H9 (cell line): ENCODE data around the gene CARS1. TPM values are rescaled to one million over a fixed set of nuclear protein-coding genes. Genes with fewer than 3 reads are reported as not detected.

Experiments used
- DNase-seq: peaks from one replicate; pipeline ENCODE4 v3.0.0-alpha.2; 2017
- H2AFZ ChIP-seq: one replicate; pipeline ENCODE4 v1.6.1; 2013; ENCODE audit warnings: mild to moderate bottlenecking, low read length, control low read depth, moderate library complexity
- H2AK5ac ChIP-seq: 2 replicates; pipeline ENCODE4 v1.6.1; 2013; ENCODE audit warnings: low read length, control low read depth, mixed read lengths; ENCODE audit not compliant: insufficient read length
- H2BK120ac ChIP-seq: one replicate; pipeline ENCODE4 v1.6.1; 2013; ENCODE audit warnings: low read depth, mild to moderate bottlenecking, low read length, control low read depth, inconsistent platforms; ENCODE audit not compliant: poor library complexity, severe bottlenecking
- H2BK12ac ChIP-seq: 2 replicates; pipeline ENCODE4 v1.6.1; 2013; ENCODE audit warnings: low read length, control low read depth, mixed read lengths, low read depth; ENCODE audit not compliant: insufficient read length
- H2BK15ac ChIP-seq: 2 replicates; pipeline ENCODE4 v1.6.1; 2013; ENCODE audit warnings: low read depth, low read length, control low read depth
- H2BK20ac ChIP-seq: one replicate; pipeline ENCODE4 v1.6.1; 2013; ENCODE audit warnings: low read depth, mild to moderate bottlenecking, low read length, control low read depth, inconsistent platforms; ENCODE audit not compliant: poor library complexity, severe bottlenecking
- H2BK5ac ChIP-seq: 2 replicates; pipeline ENCODE4 v1.6.1; 2013; ENCODE audit warnings: low read length, control low read depth, mixed read lengths; ENCODE audit not compliant: insufficient read length
- H3K14ac ChIP-seq: 2 replicates; pipeline ENCODE4 v1.6.1; 2013; ENCODE audit warnings: low read length, control low read depth; ENCODE audit not compliant: insufficient read depth
- H3K18ac ChIP-seq: 2 replicates; pipeline ENCODE4 v1.6.1; 2013; ENCODE audit warnings: low read depth, mild to moderate bottlenecking, mixed read lengths, low read length, control low read depth; ENCODE audit not compliant: insufficient read length
- H3K23ac ChIP-seq: 2 replicates; pipeline ENCODE4 v1.6.1; 2013; ENCODE audit warnings: low read length, control low read depth, mixed read lengths, low read depth; ENCODE audit not compliant: insufficient read length
- H3K23me2 ChIP-seq: 2 replicates; pipeline ENCODE4 v1.6.1; 2013; ENCODE audit warnings: low read depth, mild to moderate bottlenecking, mixed read lengths, low read length, control low read depth; ENCODE audit not compliant: insufficient read length, poor library complexity, severe bottlenecking
- H3K27ac ChIP-seq: 2 replicates; pipeline ENCODE4 v1.5.1; 2013; ENCODE audit warnings: low read length, control low read depth, mixed read lengths, low read depth; ENCODE audit not compliant: insufficient read length
- H3K27me3 ChIP-seq: 2 replicates; pipeline ENCODE4 v1.6.1; 2013; ENCODE audit warnings: low read length, control low read depth, inconsistent platforms; ENCODE audit not compliant: insufficient read depth
- H3K4ac ChIP-seq: 2 replicates; pipeline ENCODE4 v1.6.1; 2013; ENCODE audit warnings: low read depth, mild to moderate bottlenecking, control low read depth, inconsistent platforms, low read length, moderate library complexity
- H3K4me1 ChIP-seq: 2 replicates; pipeline ENCODE4 v1.6.1; 2013; ENCODE audit warnings: low read length, control low read depth, inconsistent platforms; ENCODE audit not compliant: insufficient read depth
- H3K4me2 ChIP-seq: 2 replicates; pipeline ENCODE4 v1.6.1; 2013; ENCODE audit warnings: low read length, control low read depth, mixed read lengths; ENCODE audit not compliant: insufficient read length, insufficient read depth
- H3K56ac ChIP-seq: 2 replicates; pipeline ENCODE4 v1.6.1; 2013; ENCODE audit warnings: low read depth, mild to moderate bottlenecking, mixed read lengths, low read length, control low read depth; ENCODE audit not compliant: insufficient read length
- H3K79me1 ChIP-seq: 2 replicates; pipeline ENCODE4 v1.6.1; 2013; ENCODE audit warnings: low read depth, mild to moderate bottlenecking, moderate library complexity, low read length, control low read depth, inconsistent platforms; ENCODE audit not compliant: insufficient read depth, poor library complexity, severe bottlenecking
- H3K79me2 ChIP-seq: 2 replicates; pipeline ENCODE4 v1.6.1; 2013; ENCODE audit warnings: low read length, control low read depth, inconsistent platforms; ENCODE audit not compliant: insufficient read depth
- H3K9ac ChIP-seq: 2 replicates; pipeline ENCODE4 v1.6.1; 2013; ENCODE audit warnings: low read length, control low read depth, mixed read lengths; ENCODE audit not compliant: insufficient read length; ENCODE audit errors: extremely low read depth
- H3K9me3 ChIP-seq: one replicate; pipeline ENCODE4 v1.6.1; 2013; ENCODE audit warnings: low read depth, low read length, inconsistent platforms; ENCODE audit not compliant: control insufficient read depth
- H3T11ph ChIP-seq: one replicate; pipeline ENCODE4 v1.6.1; 2013; ENCODE audit warnings: mild to moderate bottlenecking, low read length, control low read depth, inconsistent platforms
- H4K20me1 ChIP-seq: one replicate; pipeline ENCODE4 v1.6.1; 2013; ENCODE audit not compliant: control insufficient read depth, insufficient read length, insufficient read depth
- H4K5ac ChIP-seq: 2 replicates; pipeline ENCODE4 v1.6.1; 2013; ENCODE audit warnings: low read depth, mild to moderate bottlenecking, mixed read lengths, low read length, control low read depth; ENCODE audit not compliant: insufficient read length
- H4K8ac ChIP-seq: replicated peaks from 2 replicates; pipeline ENCODE4 v1.6.1; 2013; ENCODE audit warnings: low read length, control low read depth, mixed read lengths, low read depth; ENCODE audit not compliant: insufficient read length
- H4K91ac ChIP-seq: 2 replicates; pipeline ENCODE4 v1.6.1; 2013; ENCODE audit warnings: low read depth, mild to moderate bottlenecking, moderate library complexity, mixed read lengths, low read length, control low read depth; ENCODE audit not compliant: insufficient read length
- H3K27ac Mint-ChIP-seq, 3 experiments: 2 replicates in 2 of 3; 3 replicates in 1 of 3; pipeline ENCODE4 v1.8.0; 2020 to 2021; ENCODE audit warnings: mixed read lengths in 3 of 3, mild to moderate bottlenecking in 1 of 3, moderate library complexity in 1 of 3
- H3K27me3 Mint-ChIP-seq: 2 replicates; pipeline ENCODE4 v1.8.0; 2021; ENCODE audit warnings: low read depth, mild to moderate bottlenecking, moderate library complexity, mixed read lengths
- H3K36me3 Mint-ChIP-seq, 3 experiments: 2 replicates in 2 of 3; 3 replicates in 1 of 3; pipeline ENCODE4 v1.8.0; 2020 to 2021; ENCODE audit warnings: low read depth in 3 of 3, mixed read lengths in 3 of 3; ENCODE audit not compliant: insufficient read depth in 1 of 3
- H3K4me1 Mint-ChIP-seq, 2 experiments: 2 replicates each; pipeline ENCODE4 v1.8.0; 2020; ENCODE audit warnings: mixed read lengths in 2 of 2
- H3K4me3 Mint-ChIP-seq, 2 experiments: 2 replicates in 1 of 2; 3 replicates in 1 of 2; pipeline ENCODE4 v1.8.0; 2020 to 2021; ENCODE audit warnings: mild to moderate bottlenecking in 2 of 2, mixed read lengths in 2 of 2, moderate library complexity in 1 of 2
- H3K9me3 Mint-ChIP-seq, 2 experiments: 2 replicates in 1 of 2; 3 replicates in 1 of 2; pipeline ENCODE4 v1.8.0; 2020; ENCODE audit warnings: mild to moderate bottlenecking in 2 of 2, mixed read lengths in 2 of 2, moderate library complexity in 1 of 2
- CTCF ChIP-seq: fragments of 200-600 bp; sonication (generic); conservative IDR thresholded peaks from 3 replicates; pipeline ENCODE4 v1.8.0; 2021; ENCODE audit warnings: antibody characterized with exemption, mild to moderate bottlenecking
- WGBS: extraction: QIAGEN DNeasy Blood & Tissue Kit; methylation state at CpG from one replicate; pipeline ENCODE4 v1.1.7; 2013; ENCODE audit warnings: missing lambda C conversion rate, low lambda C conversion rate, mixed read lengths; ENCODE audit not compliant: insufficient read length; ENCODE audit errors: extremely low coverage; 5-methylcytosine and 5-hydroxymethylcytosine counted together
- total RNA-seq: library from RNA; stranded (reverse); gene quantifications from 2 replicates; pipeline ENCODE4 v1.2.1, GENCODE V29; 2021

The CARS1 gene
- total RNA-seq, 1 experiment from 2014 or later = 92.3 TPM

GRCh38 chr11:3101921-3102640 lies 44.9 kb upstream of the CARS1 start:
- peaks cover 0 to 5% (median 3%) of the 10 kb centered on the region in 3 experiments; a peak in 3 of 7 replicates for H3K36me3 Mint-ChIP-seq
- Histone ChIP-seq H3K18ac (no peak overlapping the region), H3K23ac (no peak overlapping the region), H4K91ac (no peak overlapping the region), H3K79me2 (no peaks in the 10 kb centered on the region), H2BK15ac (no peak overlapping the region), H3K9me3 (no peaks in the 10 kb centered on the region), H3K27me3 (no peaks in the 10 kb centered on the region), H4K20me1 (no peaks in the 10 kb centered on the region), H3T11ph (no peak overlapping the region), H3K79me1 (no peaks in the 10 kb centered on the region), H2BK20ac (no peak overlapping the region), H4K5ac (no peak overlapping the region), H3K9ac (no peak overlapping the region), H2BK5ac (no peak overlapping the region), H3K14ac (peak overlapping the region; percentile 25; the same call in 1 of the 2 replicates), H3K56ac (no peak overlapping the region), H2AK5ac (no peak overlapping the region), H3K4me1 (no peaks in the 10 kb centered on the region), H3K27ac (no peak overlapping the region), H3K4ac (no peak overlapping the region), H4K8ac (no peak overlapping the region), H3K23me2 (no peaks in the 10 kb centered on the region), H2BK120ac (no peak overlapping the region), H2BK12ac (no peak overlapping the region), H2AFZ (no peak overlapping the region), H3K4me2 (no peak overlapping the region)
- peaks cover 5 to 7% of the 10 kb centered on the region in 2 experiments for H3K4me1 Mint-ChIP-seq
- H3K9me3 Mint-ChIP-seq = no peaks in the 10 kb centered on the region
- no peak for TF ChIP-seq CTCF
- H3K4me3 Mint-ChIP-seq = no peak overlapping the region
- H3K27me3 Mint-ChIP-seq = no peaks in the 10 kb centered on the region
- no peak for DNase-seq
- no CpG with 5 or more reads among the region's 20 CpGs for WGBS
- no peak overlapping the region; a peak in 1 of 7 replicates for H3K27ac Mint-ChIP-seq
